ACC112 (cell line): ENCODE data around the gene SLC6A9.

Source experiments
- H2AFZ ChIP-seq: fragments of 200-600 bp; sonication (generic); one replicate; pipeline ENCODE4 v1.6.0; 2017; ENCODE audit warnings: antibody characterized with exemption, low read length; ENCODE audit not compliant: unreplicated experiment
- H3K27ac ChIP-seq: fragments of 200-600 bp; sonication (generic); 2 replicates; pipeline ENCODE4 v1.5.1; 2014; ENCODE audit warnings: low read depth, mild to moderate bottlenecking, antibody characterized with exemption, low read length, moderate library complexity
- H3K27me3 ChIP-seq: fragments of 200-600 bp; sonication (generic); 2 replicates; pipeline ENCODE4 v1.6.1; 2014; ENCODE audit warnings: mild to moderate bottlenecking, antibody characterized with exemption, low read length, moderate library complexity, mixed read lengths; ENCODE audit not compliant: insufficient read depth
- H3K36me3 ChIP-seq: fragments of 200-600 bp; sonication (generic); 2 replicates; pipeline ENCODE4 v1.6.1; 2016; ENCODE audit warnings: mild to moderate bottlenecking, antibody characterized with exemption, low read length, moderate library complexity, mixed read lengths; ENCODE audit not compliant: insufficient read depth
- H3K4me1 ChIP-seq: fragments of 200-600 bp; sonication (generic); one replicate; pipeline ENCODE4 v1.6.1; 2016; ENCODE audit warnings: low read length, mixed read lengths; ENCODE audit not compliant: insufficient read depth, unreplicated experiment, control insufficient read depth
- H3K4me3 ChIP-seq: fragments of 200-600 bp; sonication (generic); 2 replicates; pipeline ENCODE4 v1.5.1; 2014; ENCODE audit warnings: mild to moderate bottlenecking, low read depth, low read length
- H3K79me2 ChIP-seq: fragments of 200-600 bp; sonication (generic); one replicate; pipeline ENCODE4 v1.6.0; 2016; ENCODE audit warnings: low read length; ENCODE audit not compliant: control insufficient read depth, unreplicated experiment, insufficient read depth

SLC6A9 gene

GRCh38 chr1:43992232-43992995 is 38.8 kb downstream of the SLC6A9 start:
- Histone ChIP-seq H2AFZ (no peak overlapping the region), H3K4me3 (peak overlapping the region; percentile 80), H3K27ac (no peak overlapping the region), H3K4me1 (peaks cover 7% of the 10 kb centered on the region), H3K79me2 (no peaks in the 10 kb centered on the region), H3K36me3 (no peaks in the 10 kb centered on the region), H3K27me3 (no peaks in the 10 kb centered on the region)

GRCh38 chr1:43991476-43992231 is 39.6 kb downstream of the SLC6A9 start, which contains the start of gene CCDC24:
Gene CCDC24, plus strand, starts transcription at chr1:43991599. Its CDS starts 280 bp downstream, at chr1:43991879.
- peak within 1 kb of the TSS; percentile 42; the same call in 1 of the 2 replicates for H3K27ac ChIP-seq
- H3K79me2 ChIP-seq, result no peaks in the 10 kb centered on the region
- peak within 1 kb of the TSS; percentile 24 for H2AFZ ChIP-seq
- no peaks in the 10 kb centered on the region for H3K27me3 ChIP-seq
- H3K36me3 ChIP-seq, result no peaks in the 10 kb centered on the region
- peak within 1 kb of the TSS; percentile 80 for H3K4me3 ChIP-seq
- peaks cover 7% of the 10 kb centered on the region for H3K4me1 ChIP-seq

- Histone ChIP-seq H3K36me3 (peaks cover 3% of the 10 kb centered on the region; the same call in 1 of the 2 replicates), H3K4me1 (peaks cover 7% of the 10 kb centered on the region), H3K79me2 (no peaks in the 10 kb centered on the region), H3K27ac (peak overlapping the region; percentile 42; the same call in 1 of the 2 replicates), H3K27me3 (no peaks in the 10 kb centered on the region), H3K4me3 (peak overlapping the region; percentile 80), H2AFZ (no peak overlapping the region)
These were observed 40.1 kb downstream of the SLC6A9 start for GRCh38 chr1:43991200-43991475.

- H2AFZ ChIP-seq, result no peak overlapping the region
- H3K27me3 ChIP-seq, result no peaks in the 10 kb centered on the region
- H3K4me1 ChIP-seq, result peaks cover 7% of the 10 kb centered on the region
- peak overlapping the region; percentile 42; the same call in 1 of the 2 replicates for H3K27ac ChIP-seq
- no peaks in the 10 kb centered on the region for H3K79me2 ChIP-seq
- peaks cover 4% of the 10 kb centered on the region; the same call in 1 of the 2 replicates for H3K36me3 ChIP-seq
- peak overlapping the region; percentile 80 for H3K4me3 ChIP-seq
These were observed 40.7 kb downstream of the SLC6A9 start for GRCh38 chr1:43990271-43991199.

- Histone ChIP-seq H3K27ac (no peak overlapping the region), H3K79me2 (peaks cover 4% of the 10 kb centered on the region), H3K27me3 (no peaks in the 10 kb centered on the region), H2AFZ (no peak overlapping the region), H3K36me3 (peaks cover 4% of the 10 kb centered on the region; the same call in 1 of the 2 replicates), H3K4me3 (no peak overlapping the region), H3K4me1 (peaks cover 7% of the 10 kb centered on the region)
These were observed 43.9 kb downstream of the SLC6A9 start for GRCh38 chr1:43987159-43987902.

GRCh38 chr1:43986712-43987111 is 44.5 kb downstream of the SLC6A9 start:
- no peak overlapping the region for H2AFZ ChIP-seq
- H3K36me3 ChIP-seq, result peaks cover 4% of the 10 kb centered on the region; the same call in 1 of the 2 replicates
- H3K4me3 ChIP-seq, result no peak overlapping the region
- peaks cover 4% of the 10 kb centered on the region for H3K79me2 ChIP-seq
- no peaks in the 10 kb centered on the region for H3K27me3 ChIP-seq
- H3K27ac ChIP-seq, result no peak overlapping the region
- peaks cover 7% of the 10 kb centered on the region for H3K4me1 ChIP-seq

GRCh38 chr1:43985984-43986595 is 45.2 kb downstream of the SLC6A9 start:
- Histone ChIP-seq H3K4me3 (no peak overlapping the region), H3K36me3 (peaks cover 4% of the 10 kb centered on the region; the same call in 1 of the 2 replicates), H3K79me2 (peaks cover 9% of the 10 kb centered on the region), H3K4me1 (peaks cover 8% of the 10 kb centered on the region), H2AFZ (no peak overlapping the region), H3K27me3 (no peaks in the 10 kb centered on the region), H3K27ac (no peak overlapping the region)

- H3K79me2 ChIP-seq, result peaks cover 21% of the 10 kb centered on the region
- peaks cover 9% of the 10 kb centered on the region for H3K4me1 ChIP-seq
- H3K27ac ChIP-seq, result no peak overlapping the region
- H2AFZ ChIP-seq, result no peak overlapping the region
- no peaks in the 10 kb centered on the region for H3K27me3 ChIP-seq
- H3K36me3 ChIP-seq, result peaks cover 4% of the 10 kb centered on the region; the same call in 1 of the 2 replicates
- no peak overlapping the region for H3K4me3 ChIP-seq
These were observed 46.4 kb downstream of the SLC6A9 start for GRCh38 chr1:43984855-43985254.

GRCh38 chr1:43983253-43983899 is 47.9 kb downstream of the SLC6A9 start:
- Histone ChIP-seq H2AFZ (no peak overlapping the region), H3K27me3 (no peaks in the 10 kb centered on the region), H3K4me1 (peaks cover 12% of the 10 kb centered on the region), H3K27ac (no peak overlapping the region), H3K4me3 (no peak overlapping the region), H3K79me2 (peaks cover 32% of the 10 kb centered on the region), H3K36me3 (peaks cover 4% of the 10 kb centered on the region; the same call in 1 of the 2 replicates)
